GM19023 (cell line): ENCODE measurements around the gene DDX24.
A peak's percentile ranks its signal among the peaks of the same experiment; 100 is the strongest.

Experiments used
- ATAC-seq: cut with Tn5 transposase; IDR thresholded peaks from one replicate; pipeline ENCODE4 v1.9.1; 2021; ENCODE audit warnings: mild to moderate bottlenecking, moderate library complexity; ENCODE audit not compliant: unreplicated experiment

DDX24 gene, protein sequence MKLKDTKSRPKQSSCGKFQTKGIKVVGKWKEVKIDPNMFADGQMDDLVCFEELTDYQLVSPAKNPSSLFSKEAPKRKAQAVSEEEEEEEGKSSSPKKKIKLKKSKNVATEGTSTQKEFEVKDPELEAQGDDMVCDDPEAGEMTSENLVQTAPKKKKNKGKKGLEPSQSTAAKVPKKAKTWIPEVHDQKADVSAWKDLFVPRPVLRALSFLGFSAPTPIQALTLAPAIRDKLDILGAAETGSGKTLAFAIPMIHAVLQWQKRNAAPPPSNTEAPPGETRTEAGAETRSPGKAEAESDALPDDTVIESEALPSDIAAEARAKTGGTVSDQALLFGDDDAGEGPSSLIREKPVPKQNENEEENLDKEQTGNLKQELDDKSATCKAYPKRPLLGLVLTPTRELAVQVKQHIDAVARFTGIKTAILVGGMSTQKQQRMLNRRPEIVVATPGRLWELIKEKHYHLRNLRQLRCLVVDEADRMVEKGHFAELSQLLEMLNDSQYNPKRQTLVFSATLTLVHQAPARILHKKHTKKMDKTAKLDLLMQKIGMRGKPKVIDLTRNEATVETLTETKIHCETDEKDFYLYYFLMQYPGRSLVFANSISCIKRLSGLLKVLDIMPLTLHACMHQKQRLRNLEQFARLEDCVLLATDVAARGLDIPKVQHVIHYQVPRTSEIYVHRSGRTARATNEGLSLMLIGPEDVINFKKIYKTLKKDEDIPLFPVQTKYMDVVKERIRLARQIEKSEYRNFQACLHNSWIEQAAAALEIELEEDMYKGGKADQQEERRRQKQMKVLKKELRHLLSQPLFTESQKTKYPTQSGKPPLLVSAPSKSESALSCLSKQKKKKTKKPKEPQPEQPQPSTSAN

GRCh38 chr14:94080621-94081385 lies at the start of gene DDX24, which contains the start of gene IFI27L1:
Gene DDX24, minus strand, starts transcription at chr14:94081202. Its CDS starts 1,460 bp downstream, at chr14:94079742.
Gene IFI27L1, plus strand, starts transcription at chr14:94081310. Its CDS starts 15,628 bp downstream, at chr14:94096938.
- ATAC-seq = peak; percentile 98

GRCh38 chr14:94129758-94130414 lies 48.9 kb upstream of the DDX24 start:
- no peak for ATAC-seq

DNA sequence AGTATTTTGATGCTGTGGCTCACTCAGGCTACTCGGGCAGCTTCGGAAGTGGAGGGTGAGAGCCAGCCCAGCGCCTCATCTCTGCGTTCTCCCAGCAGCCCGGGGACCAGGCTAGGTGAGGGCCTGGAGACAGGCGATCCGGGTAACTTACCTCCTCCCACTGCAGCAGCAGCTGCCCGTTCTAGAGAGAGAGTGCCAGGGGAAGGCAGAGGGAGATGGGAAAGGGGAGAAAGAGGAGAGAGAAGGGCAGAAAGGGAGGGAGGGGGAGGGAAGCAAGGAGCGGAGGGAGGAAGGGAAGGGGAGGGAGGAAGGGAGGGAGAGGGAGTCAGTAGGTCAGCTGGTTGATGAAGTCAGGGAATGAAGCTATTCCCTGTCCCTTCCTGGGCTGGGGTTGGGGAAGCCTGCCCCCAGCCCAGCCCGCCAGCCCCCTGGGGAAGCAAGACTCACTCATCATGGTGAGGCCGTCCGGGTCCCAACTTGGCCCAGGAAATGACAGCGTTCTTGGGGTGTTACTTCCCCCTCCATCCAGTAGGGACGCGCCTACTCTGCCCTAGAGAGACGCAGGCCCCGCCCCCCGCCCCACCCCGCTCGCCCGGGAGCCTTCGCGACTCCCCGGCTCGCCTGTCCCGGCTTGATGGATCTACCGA lies 48.2 kb upstream of the DDX24 start, which contains the start of gene IFI27L2:
Gene IFI27L2 (minus strand): TSS at position 494 of the 647 bp plus-strand sequence. CDS start 40 bp downstream, at position 454.
- ATAC-seq = peak; percentile 93

DNA sequence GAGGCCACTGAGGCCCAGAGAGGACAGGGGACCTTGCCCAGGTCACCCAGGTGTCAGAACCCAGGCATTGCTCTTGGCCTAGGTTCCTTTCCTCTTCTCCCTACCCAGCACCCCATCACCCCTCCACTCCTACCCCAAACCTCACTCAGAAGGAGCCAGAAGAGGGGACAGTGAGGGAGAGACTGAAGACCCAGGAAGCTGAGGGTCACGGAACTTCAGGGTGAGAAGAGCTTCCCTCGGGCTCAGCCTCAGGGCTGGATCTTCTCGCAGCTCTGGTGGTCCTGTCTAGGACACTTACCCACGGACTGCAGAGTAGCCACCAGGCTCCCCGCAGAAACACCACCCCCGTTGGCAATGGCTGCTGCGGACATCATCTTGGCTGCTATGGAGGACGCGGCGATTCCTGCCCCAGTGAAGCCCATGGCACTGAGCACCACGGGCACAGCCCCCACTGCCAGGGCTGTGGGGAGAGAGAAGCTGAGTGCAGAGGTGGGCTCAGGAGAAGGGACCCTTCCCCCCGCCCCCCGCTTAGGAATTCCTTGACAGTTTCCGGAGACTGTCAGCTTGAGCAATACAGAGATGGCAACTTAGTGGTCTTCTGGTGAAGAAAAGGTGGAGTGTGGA lies 47.3 kb upstream of the DDX24 start:
- ATAC-seq = no peak

DNA sequence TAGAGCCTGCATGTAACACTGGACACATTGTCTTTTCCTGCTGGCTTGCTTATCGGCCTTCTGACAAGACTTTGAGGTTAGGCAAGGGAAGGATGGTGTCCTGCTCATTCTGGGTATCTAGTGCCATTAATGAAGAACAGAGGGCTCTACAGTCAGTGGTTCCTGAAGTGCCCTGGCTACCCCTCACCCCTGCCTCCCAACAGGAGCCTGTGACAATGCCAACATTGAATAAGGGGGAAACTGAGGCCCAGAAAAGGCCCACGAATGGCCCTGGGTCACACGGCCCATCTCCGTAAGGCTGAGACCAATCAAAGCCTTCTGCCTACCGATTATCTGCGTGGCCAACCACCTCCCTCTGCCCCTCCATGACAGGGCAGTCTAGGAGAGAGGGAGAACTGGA lies 46.3 kb upstream of the DDX24 start:
- ATAC-seq = no peak

DNA sequence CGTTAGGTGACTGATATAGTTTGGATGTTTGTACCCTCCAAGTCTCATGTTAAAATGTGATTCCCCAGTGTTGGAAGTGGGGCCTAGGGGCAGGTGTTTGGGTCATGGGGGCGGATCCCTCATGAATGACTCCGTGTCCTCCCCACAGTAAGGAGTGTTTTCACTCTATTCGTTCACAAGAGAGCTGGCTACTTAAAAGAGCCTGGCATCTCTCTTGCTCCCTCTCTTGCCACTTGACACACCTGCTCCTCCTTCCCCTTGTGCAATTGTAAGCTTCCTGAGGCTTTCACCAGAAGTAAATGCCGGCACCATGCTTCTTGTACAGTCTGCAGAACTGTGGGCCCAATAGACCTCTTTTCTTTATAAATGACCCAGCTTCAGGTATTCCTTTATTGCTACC lies 45.8 kb upstream of the DDX24 start:
- ATAC-seq = no peak

- no peak for ATAC-seq
Observed at GRCh38 chr14:94126419-94126677, 45.3 kb upstream of the DDX24 start.

GRCh38 chr14:94125659-94126418 lies 44.8 kb upstream of the DDX24 start:
- ATAC-seq = no peak

DNA sequence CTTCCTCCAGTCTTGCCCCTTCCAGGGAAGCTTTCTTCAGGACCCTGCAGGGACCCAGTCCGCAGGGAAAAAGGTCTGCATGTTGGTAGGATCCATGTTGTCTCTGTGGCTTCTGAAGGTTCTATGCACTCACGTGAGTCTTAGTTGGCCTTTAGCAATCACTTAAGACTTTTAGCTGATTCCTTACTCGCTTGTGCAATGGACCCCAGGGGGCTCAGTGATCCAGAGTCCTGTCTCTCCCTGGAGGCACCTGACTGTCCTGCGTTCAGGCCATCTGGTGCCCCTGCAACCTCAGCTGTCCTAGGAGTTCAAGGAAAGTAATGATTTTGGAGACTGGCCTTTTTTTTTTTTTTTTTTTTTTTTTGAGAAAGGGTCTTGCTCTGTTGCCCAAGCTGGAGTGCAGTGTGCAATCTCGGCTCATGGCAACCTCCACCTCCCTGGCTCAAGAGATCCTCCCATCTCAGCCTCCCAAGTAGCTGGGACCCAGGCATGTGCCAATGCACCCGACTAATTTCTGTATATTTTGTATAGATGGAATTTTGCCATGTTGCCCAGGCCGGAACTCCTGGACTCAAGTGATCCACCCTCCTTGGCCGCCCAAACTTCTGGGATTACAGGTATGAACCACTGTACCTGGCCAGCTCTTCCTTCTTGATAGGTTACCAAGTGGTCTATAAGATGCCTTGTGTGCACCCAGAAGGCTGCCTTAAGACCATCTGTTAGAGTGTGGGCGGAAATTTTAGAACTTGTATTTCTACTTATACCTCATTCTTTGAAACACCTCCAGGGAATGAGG lies 43.8 kb upstream of the DDX24 start:
- ATAC-seq = no peak

GRCh38 chr14:94123868-94124267 lies 42.9 kb upstream of the DDX24 start:
- no peak for ATAC-seq

DNA sequence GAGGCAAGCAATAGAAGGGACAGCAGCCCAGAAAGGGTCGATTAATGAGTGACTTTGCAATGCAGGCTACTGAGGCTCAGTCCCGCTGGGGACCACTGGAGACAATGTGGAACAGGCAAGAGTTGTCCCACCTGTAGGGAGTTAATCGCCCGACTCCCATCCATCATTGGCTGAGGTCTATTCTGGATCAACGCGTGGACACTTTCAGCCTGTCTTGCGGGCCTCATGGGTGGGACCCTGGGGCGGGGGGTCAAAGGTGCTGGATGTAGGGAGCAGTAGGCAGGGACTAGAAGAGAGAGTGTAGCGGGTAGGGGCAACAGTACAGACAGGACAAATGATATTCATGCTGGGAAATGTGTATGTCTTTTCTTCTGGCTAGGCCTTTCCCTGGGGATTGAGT lies 42.3 kb upstream of the DDX24 start:
- no peak for ATAC-seq

- no peak for ATAC-seq
Observed at GRCh38 chr14:94122438-94122837, 41.4 kb upstream of the DDX24 start.

- ATAC-seq = no peak
Observed at GRCh38 chr14:94121485-94121884, 40.5 kb upstream of the DDX24 start.

GRCh38 chr14:94120667-94121340 lies 39.8 kb upstream of the DDX24 start:
- ATAC-seq = no peak

GRCh38 chr14:94119071-94119470 lies 38.1 kb upstream of the DDX24 start:
- no peak for ATAC-seq

DNA sequence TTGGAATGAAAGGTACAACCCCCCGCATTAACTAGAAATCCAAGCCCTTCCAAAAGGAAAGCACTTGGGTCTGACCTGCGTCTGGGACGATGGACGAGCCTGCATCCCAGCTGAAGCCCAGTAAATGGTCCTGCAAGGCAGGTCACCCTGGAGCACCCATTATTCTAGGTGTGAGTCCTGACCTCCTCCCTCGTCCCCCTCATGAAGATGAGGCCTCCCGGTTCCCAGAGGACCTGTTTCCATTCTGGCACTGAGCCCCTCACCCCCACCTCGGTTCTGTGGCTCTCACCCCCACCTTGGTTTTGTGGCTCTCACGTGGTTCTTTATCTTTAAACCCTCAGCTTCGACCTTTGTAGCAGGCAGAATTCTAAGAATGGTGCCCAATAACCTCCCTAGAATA lies 36.9 kb upstream of the DDX24 start:
- ATAC-seq = no peak

- ATAC-seq = no peak
Observed at GRCh38 chr14:94116701-94117100, 35.7 kb upstream of the DDX24 start.

- ATAC-seq = no peak
Observed at GRCh38 chr14:94115631-94116030, 34.6 kb upstream of the DDX24 start.
